Right lobe of liver (tissue), 6 donors: Measurements from ENCODE around the gene MAFB. TPM values are rescaled to one million over a fixed set of nuclear protein-coding genes. Genes with fewer than 3 reads are reported as not detected.

Experiments used
- ATAC-seq, 4 donors: fragments of 200-7000 bp; cut with Tn5 transposase; one replicate each; pipeline ENCODE4 v1.9.1; 2020; ENCODE audit warnings: mild to moderate bottlenecking in 4 of 4, moderate library complexity in 4 of 4
- DNase-seq, 3 donors: peaks; one replicate each; pipeline ENCODE4 v3.0.0-alpha.2; 2020
- H3K27ac ChIP-seq, 3 donors: fragments of 200-600 bp; one replicate each; pipeline ENCODE4 v1.8.0; 2022
- H3K27me3 ChIP-seq, 2 donors: fragments of 200-600 bp; one replicate each; pipeline ENCODE4 v1.8.0; 2022
- H3K36me3 ChIP-seq, 4 donors: fragments of 200-600 bp; sonication (generic) in 1 of 4; one replicate each; pipeline versions ENCODE4 v1.5.1 to v1.8.0; 2017 to 2022; ENCODE audit warnings: control low read depth in 1 of 4
- H3K4me1 ChIP-seq, 4 donors: fragments of 200-600 bp; sonication (generic) in 1 of 4; one replicate each; pipeline versions ENCODE4 v1.5.1 to v1.8.0; 2017 to 2022; ENCODE audit warnings: control low read depth in 1 of 4
- H3K4me3 ChIP-seq, 3 donors: fragments of 200-600 bp; one replicate each; pipeline ENCODE4 v1.8.0; 2022
- H3K9me3 ChIP-seq, 4 donors: fragments of 200-600 bp; sonication (generic) in 1 of 4; one replicate each; pipeline versions ENCODE4 v1.5.1 to v1.8.0; 2017 to 2022; ENCODE audit warnings: control low read depth in 1 of 4
- CTCF ChIP-seq, 4 donors: fragments of 200-600 bp in 3 of 4; fragments of 450-650 bp in 1 of 4; IDR thresholded peaks; one replicate each; pipeline versions ENCODE4 v1.5.1 to v1.8.0; 2016 to 2022; ENCODE audit warnings: antibody characterized with exemption in 4 of 4, mild to moderate bottlenecking in 2 of 4
- POLR2A ChIP-seq: fragments of 450-650 bp; IDR thresholded peaks from one replicate; pipeline ENCODE4 v1.6.1; 2017; ENCODE audit warnings: antibody characterized with exemption, mild to moderate bottlenecking
- WGBS: methylation state at CpG from one replicate; pipeline ENCODE4 v1.1.6; 2018; ENCODE audit warnings: low coverage, low lambda C conversion rate; ENCODE audit not compliant: insufficient coverage; ENCODE audit errors: missing lambda C conversion rate; 5-methylcytosine and 5-hydroxymethylcytosine counted together
- intact Hi-C, 2 donors: fragments of 100-400 bp; cut with DNase I; formaldehyde crosslinking; loops; one replicate each; pipeline versions ENCODE4 v1.11.2 to v1.14.1; 2022
- total RNA-seq, 6 experiments: library from RNA; depleted of rRNA in 2 of 6; stranded (reverse); fragments of >200 nt in 2 of 6; fragmentation: NEBNext Ultra II Directional in 3 of 6; extraction: Animal tissue kit (Norgen Biotek cat#: 25700) in 3 of 6; gene quantifications; one replicate each; pipeline versions ENCODE4 v1.1.0 to v1.2.4, GENCODE V29; 2016 to 2023
- donor health status: DM: no; HTN: yes; CAD: no.
- donor health status: DM: no; HTN: no; CAD: no.
- donor health status: DM: no; HTN: no; CAD: no.
- donor health status: DM: no; HTN: yes; CAD: no.
- donor health status: DM: no; HTN: yes; CAD: no.

MAFB gene
- total RNA-seq, 6 experiments from 2014 or later, result 16.6 to 32.3 (median 22.5) TPM

GRCh38 chr20:40670253-40670652 is 18.8 kb downstream of the MAFB start:
- intact Hi-C loops, result no loop called here
- 88% methylated on average over 2 of the region's 2 CpGs for WGBS

GRCh38 chr20:40669692-40670091 is 19.3 kb downstream of the MAFB start:
- Histone ChIP-seq H3K9me3 (no peaks in the 10 kb centered on the region), H3K4me3 (no peak overlapping the region), H3K27me3 (no peaks in the 10 kb centered on the region), H3K4me1 (peaks cover 0 to 27% (median 13%) of the 10 kb centered on the region in 4 donors), H3K36me3 (no peaks in the 10 kb centered on the region), H3K27ac (peak overlapping the region in 2 of 3 donors; percentile 53 to 64)
- DNase-seq, result peak; percentile 76 to 89 (median 84)
- intact Hi-C loops, result loop anchor here in 1 of 2 donors (10.0 kb wide), 1 partner anchor 115 kb away; no protein-coding TSS in a partner anchor
- WGBS, result 23% methylated on average over 3 of the region's 3 CpGs
- ATAC-seq, result peak; percentile 77 to 87 (median 84)
- TF ChIP-seq POLR2A (no peak), CTCF (IDR thresholded peaks at IDR 0.05) (no peak)

More at GRCh38 chr20:40670253-40670652, 18.8 kb downstream of the MAFB start:
- Histone ChIP-seq H3K27me3 (no peaks in the 10 kb centered on the region), H3K27ac (peak overlapping the region in 2 of 3 donors; percentile 53 to 64), H3K4me1 (peaks cover 0 to 27% (median 13%) of the 10 kb centered on the region in 4 donors), H3K9me3 (no peaks in the 10 kb centered on the region), H3K4me3 (no peak overlapping the region), H3K36me3 (no peaks in the 10 kb centered on the region)
- TF ChIP-seq POLR2A (no peak), CTCF (IDR thresholded peaks at IDR 0.05) (peak in 3 of 4 donors; percentile 18 to 26 (median 21))
- ATAC-seq, result no peak
- DNase-seq, result no peak

- Histone ChIP-seq H3K27me3 (no peaks in the 10 kb centered on the region), H3K4me1 (peaks cover 0 to 27% (median 13%) of the 10 kb centered on the region in 4 donors), H3K4me3 (no peak overlapping the region), H3K27ac (peak overlapping the region; percentile 20 to 64 (median 53)), H3K9me3 (no peaks in the 10 kb centered on the region), H3K36me3 (no peaks in the 10 kb centered on the region)
- intact Hi-C loops, result loop anchor here in 1 of 2 donors (10.0 kb wide), 1 partner anchor 114 kb away; no protein-coding TSS in a partner anchor
- TF ChIP-seq POLR2A, result no peak
- no peak for TF ChIP-seq CTCF (IDR thresholded peaks at IDR 0.05)
- peak; percentile 89 to 95 (median 92) for ATAC-seq
- WGBS, result 26% methylated on average over 4 of the region's 7 CpGs
- DNase-seq, result peak; percentile 85 to 93 (median 89)
These were observed 20.4 kb downstream of the MAFB start for GRCh38 chr20:40668449-40669228.

DNA sequence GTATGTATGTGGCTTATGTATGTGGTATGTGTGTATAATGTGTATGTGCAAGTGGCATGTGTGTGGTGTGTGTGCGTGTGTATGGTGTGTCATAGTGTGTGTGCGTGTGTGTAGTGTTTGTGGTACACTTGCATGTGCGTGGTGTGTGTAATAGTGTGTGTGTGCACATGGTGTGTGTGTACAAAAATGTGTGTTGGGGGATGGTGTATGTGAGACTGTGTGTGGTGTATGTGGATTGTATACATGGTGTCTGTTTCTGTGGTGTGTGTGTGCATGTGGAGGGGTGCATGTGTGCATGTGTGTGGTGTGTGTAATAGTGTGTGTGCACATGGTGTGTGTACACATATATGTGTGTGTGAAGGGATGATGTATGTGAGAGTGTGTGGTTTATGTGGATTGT is 21.5 kb downstream of the MAFB start:
- Histone ChIP-seq H3K9me3 (no peaks in the 10 kb centered on the region), H3K27me3 (no peaks in the 10 kb centered on the region), H3K27ac (no peak overlapping the region), H3K4me3 (no peak overlapping the region), H3K36me3 (no peaks in the 10 kb centered on the region), H3K4me1 (peaks cover 0 to 33% (median 16%) of the 10 kb centered on the region in 4 donors)
- intact Hi-C loops, result loop anchor here in 1 of 2 donors (10.0 kb wide), 1 partner anchor 113 kb away; no protein-coding TSS in a partner anchor
- TF ChIP-seq CTCF (IDR thresholded peaks at IDR 0.05) (no peak), POLR2A (no peak)
- DNase-seq (no peak), ATAC-seq (no peak)
- 78% methylated on average over 1 of the region's 3 CpGs for WGBS
